Measurements from ENCODE around the gene TNFRSF6B. TPM values are rescaled to one million over a fixed set of nuclear protein-coding genes. Genes with fewer than 3 reads are reported as not detected.

TNFRSF6B gene
- total and polyA plus RNA-seq, 2 donors from 2014 or later, result 2.4 to 64.5 TPM

- Histone ChIP-seq H3K9ac (ENCODE audit: low read length in 3 of 3) (peak overlapping the region in 1 of 3 donors; percentile 7), H3K4me1 (ENCODE audit: control insufficient read depth in 2 of 3, insufficient read depth in 2 of 3, low read depth in 1 of 3, low read length in 3 of 3) (peaks cover 0 to 31% (median 5%) of the 10 kb centered on the region in 3 donors), H3K36me3 (ENCODE audit: control insufficient read depth in 2 of 3, insufficient read depth in 3 of 3, low read length in 3 of 3) (no peaks in the 10 kb centered on the region), H3K27me3 (ENCODE audit: control insufficient read depth, insufficient read depth, low read length) (no peaks in the 10 kb centered on the region), H3K27ac (ENCODE audit: low read depth in 2 of 2, low read length in 2 of 2) (peak overlapping the region; percentile 92), H3K9me3 (ENCODE audit: control insufficient read depth in 2 of 3, insufficient read depth in 1 of 3, low read length in 3 of 3) (no peaks in the 10 kb centered on the region), H3K4me3 (ENCODE audit: low read length in 3 of 3) (no peak overlapping the region)
- no peak for TF ChIP-seq CTCF (IDR thresholded peaks at IDR 0.05; ENCODE audit: borderline replicate concordance, extremely low read depth, insufficient read depth)
- intact Hi-C loops (cut with DNase I), result no loop called here
- FAIRE-seq (no peak), DNase-seq (peak; percentile 51 to 97 (median 65))
Observed at GRCh38 chr20:63686492-63687321, 9.7 kb upstream of the TNFRSF6B start.

DNA sequence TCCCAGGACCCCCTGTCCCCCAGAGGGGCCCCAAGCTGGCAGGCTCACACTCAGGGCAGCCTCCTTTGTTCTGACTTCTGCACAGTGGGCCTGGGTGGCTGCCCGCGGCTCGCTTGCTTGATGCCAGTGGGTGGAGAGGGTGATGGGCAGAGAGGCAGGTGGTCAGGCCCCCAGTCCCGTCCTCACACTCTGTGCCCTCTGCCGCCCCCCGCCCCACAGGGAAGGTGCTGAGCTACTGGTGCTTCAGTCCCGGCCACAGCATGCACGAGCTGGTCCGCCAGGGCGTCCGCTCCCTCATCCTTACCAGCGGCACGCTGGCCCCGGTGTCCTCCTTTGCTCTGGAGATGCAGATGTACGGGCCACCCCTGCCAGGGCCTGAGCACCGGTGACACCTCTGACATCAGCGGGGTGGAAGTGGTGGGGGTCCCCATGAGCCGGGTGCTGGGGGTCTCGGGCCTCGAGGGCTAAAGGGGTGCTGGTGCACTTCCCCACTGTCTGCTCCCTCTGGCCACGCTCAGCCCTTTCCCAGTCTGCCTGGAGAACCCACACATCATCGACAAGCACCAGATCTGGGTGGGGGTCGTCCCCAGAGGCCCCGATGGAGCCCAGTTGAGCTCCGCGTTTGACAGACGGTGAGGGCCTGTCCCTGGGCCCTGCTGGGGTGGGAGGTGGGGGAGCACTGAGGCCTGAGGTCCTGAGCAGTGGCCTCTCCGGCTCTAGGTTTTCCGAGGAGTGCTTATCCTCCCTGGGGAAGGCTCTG, 8.9 kb upstream of the TNFRSF6B start:
- Histone ChIP-seq H3K4me1 (ENCODE audit: control insufficient read depth in 2 of 3, insufficient read depth in 2 of 3, low read depth in 1 of 3, low read length in 3 of 3) (peaks cover 0 to 26% (median 5%) of the 10 kb centered on the region in 3 donors), H3K4me3 (ENCODE audit: low read length in 3 of 3) (no peak overlapping the region), H3K9ac (ENCODE audit: low read length in 3 of 3) (no peak overlapping the region), H3K9me3 (ENCODE audit: control insufficient read depth in 2 of 3, insufficient read depth in 1 of 3, low read length in 3 of 3) (no peaks in the 10 kb centered on the region), H3K27me3 (ENCODE audit: control insufficient read depth, insufficient read depth, low read length) (no peaks in the 10 kb centered on the region), H3K36me3 (ENCODE audit: control insufficient read depth in 2 of 3, insufficient read depth in 3 of 3, low read length in 3 of 3) (no peaks in the 10 kb centered on the region), H3K27ac (ENCODE audit: low read depth in 2 of 2, low read length in 2 of 2) (peak overlapping the region; percentile 92)
- no peak for TF ChIP-seq CTCF (IDR thresholded peaks at IDR 0.05; ENCODE audit: borderline replicate concordance, extremely low read depth, insufficient read depth)
- DNase-seq (peak in 1 of 5 donors; percentile 86), FAIRE-seq (no peak)
- intact Hi-C loops (cut with DNase I), result no loop called here

- no peaks in the 10 kb centered on the region for H3K9me3 ChIP-seq (ENCODE audit: control insufficient read depth in 2 of 3, insufficient read depth in 1 of 3, low read length in 3 of 3)
- DNase-seq (peak in 1 of 5 donors; percentile 79), FAIRE-seq (no peak)
- H3K4me1 ChIP-seq (ENCODE audit: control insufficient read depth in 2 of 3, insufficient read depth in 2 of 3, low read depth in 1 of 3, low read length in 3 of 3), result peaks cover 0 to 21% (median 5%) of the 10 kb centered on the region in 3 donors
- intact Hi-C loops (cut with DNase I), result no loop called here
- H3K36me3 ChIP-seq (ENCODE audit: control insufficient read depth in 2 of 3, insufficient read depth in 3 of 3, low read length in 3 of 3), result no peaks in the 10 kb centered on the region
- no peak for TF ChIP-seq CTCF (IDR thresholded peaks at IDR 0.05; ENCODE audit: borderline replicate concordance, extremely low read depth, insufficient read depth)
- H3K27ac ChIP-seq (ENCODE audit: low read depth in 2 of 2, low read length in 2 of 2), result peak overlapping the region; percentile 92
- no peaks in the 10 kb centered on the region for H3K27me3 ChIP-seq (ENCODE audit: control insufficient read depth, insufficient read depth, low read length)
- H3K9ac ChIP-seq (ENCODE audit: low read length in 3 of 3), result no peak overlapping the region
- H3K4me3 ChIP-seq (ENCODE audit: low read length in 3 of 3), result no peak overlapping the region
Observed at GRCh38 chr20:63688228-63689045, 8.0 kb upstream of the TNFRSF6B start.
